K562 (cell line): ENCODE measurements around the gene PRR35.

ENCODE experiments used
- ILK ChIP-seq: fragments of 450-650 bp; IDR thresholded peaks from 2 replicates; pipeline ENCODE4 v1.6.1; 2016; ENCODE audit warnings: missing genetic modification characterization, low read depth, mild to moderate bottlenecking, missing compliant biosample characterization, moderate library complexity, borderline replicate concordance
- POLR2A ChIP-seq: fragments of 450-650 bp; conservative IDR thresholded peaks from 2 replicates; pipeline ENCODE4 v1.6.1; 2016
- PURB ChIP-seq: sonication (generic); formaldehyde crosslinking; IDR thresholded peaks from 2 replicates; pipeline ENCODE4 v1.9.0; 2021; ENCODE audit warnings: low read depth, mild to moderate bottlenecking, missing genetic modification reagents
- ZNF232 ChIP-seq: sonication (generic); formaldehyde crosslinking; IDR thresholded peaks from 2 replicates; pipeline ENCODE4 v1.8.0; 2022; ENCODE audit warnings: mild to moderate bottlenecking, missing genetic modification reagents
- ZNF239 ChIP-seq: fragments of 250-450 bp; sonication (Bioruptor Pico); IDR thresholded peaks from 2 replicates; pipeline ENCODE4 v1.4.0; 2020; ENCODE audit warnings: mild to moderate bottlenecking
- ZNF551 ChIP-seq: fragments of 250-450 bp; sonication (Bioruptor Pico); IDR thresholded peaks from 2 replicates; pipeline ENCODE4 v1.5.0; 2021; ENCODE audit warnings: mild to moderate bottlenecking, moderate library complexity
- TF ChIP-seq, protein P1 (sequence below): fragments of 450-650 bp; IDR thresholded peaks from 2 replicates; pipeline ENCODE4 v1.6.1; 2016

DNA sequence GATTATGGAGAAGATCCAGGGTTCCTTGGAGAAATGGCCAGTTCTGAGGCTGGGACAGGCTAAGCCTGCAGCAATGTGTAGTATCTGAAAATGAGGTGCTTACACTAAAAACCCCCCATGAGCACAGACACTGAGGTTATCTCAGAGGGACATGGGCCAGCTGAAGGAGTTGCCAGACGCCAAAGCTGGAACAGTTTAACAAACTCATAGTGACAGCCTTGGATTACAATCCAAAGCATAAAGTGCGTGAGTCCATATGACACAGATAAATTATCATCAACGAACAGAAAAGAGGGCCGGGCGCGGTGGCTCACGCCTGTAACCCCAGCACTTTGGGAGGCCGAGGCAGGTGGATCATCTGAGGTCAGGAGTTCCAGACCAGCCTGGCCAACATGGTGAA lies 43.9 kb upstream of the PRR35 start:
- no peak for TF ChIP-seq ZNF551 (CRISPR knock-in tag)
- TF ChIP-seq, protein P1, sequence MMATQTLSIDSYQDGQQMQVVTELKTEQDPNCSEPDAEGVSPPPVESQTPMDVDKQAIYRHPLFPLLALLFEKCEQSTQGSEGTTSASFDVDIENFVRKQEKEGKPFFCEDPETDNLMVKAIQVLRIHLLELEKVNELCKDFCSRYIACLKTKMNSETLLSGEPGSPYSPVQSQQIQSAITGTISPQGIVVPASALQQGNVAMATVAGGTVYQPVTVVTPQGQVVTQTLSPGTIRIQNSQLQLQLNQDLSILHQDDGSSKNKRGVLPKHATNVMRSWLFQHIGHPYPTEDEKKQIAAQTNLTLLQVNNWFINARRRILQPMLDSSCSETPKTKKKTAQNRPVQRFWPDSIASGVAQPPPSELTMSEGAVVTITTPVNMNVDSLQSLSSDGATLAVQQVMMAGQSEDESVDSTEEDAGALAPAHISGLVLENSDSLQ = no peak; the same call in 1 of the 2 replicates
- no peak for TF ChIP-seq ZNF239
- TF ChIP-seq POLR2A = no peak
- no peak for TF ChIP-seq PURB (CRISPR knock-in tag)
- no peak for TF ChIP-seq ILK (tag)
- TF ChIP-seq ZNF232 (CRISPR knock-in tag) = no peak
